RWPE2 (cell line): ENCODE results near the gene TP53I3.
"Not testable (repeated sequence)": the region's sequence is repeated elsewhere in the genome, so short reads cannot be mapped to it uniquely, and the experiment has no call there.

Source experiments
- ATAC-seq: fragments of 200-7000 bp; cut with Tn5 transposase; 3 replicates; pipeline ENCODE4 v1.9.1; 2021; ENCODE audit warnings: low read depth
- DNase-seq: peaks from one replicate; pipeline ENCODE4 v3.0.0-alpha.2; 2020; ENCODE audit warnings: low spot score
- H3K27ac ChIP-seq: fragments of 450-650 bp; 2 replicates; pipeline ENCODE4 v1.5.1; 2017; ENCODE audit warnings: mild to moderate bottlenecking; ENCODE audit not compliant: poor library complexity, severe bottlenecking
- H3K27me3 ChIP-seq: fragments of 250-450 bp; sonication (Bioruptor Pico); 2 replicates; pipeline ENCODE4 v1.5.1; 2021; ENCODE audit warnings: mild to moderate bottlenecking, moderate library complexity; ENCODE audit not compliant: insufficient read depth, poor library complexity, severe bottlenecking
- H3K36me3 ChIP-seq: fragments of 250-450 bp; sonication (Bioruptor Pico); 2 replicates; pipeline ENCODE4 v1.5.1; 2020; ENCODE audit warnings: low read depth, mild to moderate bottlenecking, moderate library complexity
- H3K4me1 ChIP-seq: fragments of 250-450 bp; sonication (Bioruptor Pico); 2 replicates; pipeline ENCODE4 v1.5.1; 2021; ENCODE audit warnings: mild to moderate bottlenecking, moderate library complexity; ENCODE audit not compliant: insufficient read depth, poor library complexity, severe bottlenecking
- H3K4me3 ChIP-seq: fragments of 250-450 bp; sonication (Bioruptor Pico); 2 replicates; pipeline ENCODE4 v1.5.1; 2021; ENCODE audit warnings: mild to moderate bottlenecking, moderate library complexity; ENCODE audit not compliant: severe bottlenecking
- H3K9me3 ChIP-seq: fragments of 250-450 bp; sonication (Bioruptor Pico); 2 replicates; pipeline ENCODE4 v1.5.1; 2021; ENCODE audit warnings: mild to moderate bottlenecking, moderate library complexity; ENCODE audit not compliant: severe bottlenecking
- TF ChIP-seq, protein P1 (sequence below): fragments of 450-650 bp; IDR thresholded peaks from one replicate; pipeline ENCODE4 v1.5.1; 2017; ENCODE audit warnings: mild to moderate bottlenecking, moderate library complexity; ENCODE audit not compliant: poor library complexity, severe bottlenecking

The TP53I3 gene

DNA sequence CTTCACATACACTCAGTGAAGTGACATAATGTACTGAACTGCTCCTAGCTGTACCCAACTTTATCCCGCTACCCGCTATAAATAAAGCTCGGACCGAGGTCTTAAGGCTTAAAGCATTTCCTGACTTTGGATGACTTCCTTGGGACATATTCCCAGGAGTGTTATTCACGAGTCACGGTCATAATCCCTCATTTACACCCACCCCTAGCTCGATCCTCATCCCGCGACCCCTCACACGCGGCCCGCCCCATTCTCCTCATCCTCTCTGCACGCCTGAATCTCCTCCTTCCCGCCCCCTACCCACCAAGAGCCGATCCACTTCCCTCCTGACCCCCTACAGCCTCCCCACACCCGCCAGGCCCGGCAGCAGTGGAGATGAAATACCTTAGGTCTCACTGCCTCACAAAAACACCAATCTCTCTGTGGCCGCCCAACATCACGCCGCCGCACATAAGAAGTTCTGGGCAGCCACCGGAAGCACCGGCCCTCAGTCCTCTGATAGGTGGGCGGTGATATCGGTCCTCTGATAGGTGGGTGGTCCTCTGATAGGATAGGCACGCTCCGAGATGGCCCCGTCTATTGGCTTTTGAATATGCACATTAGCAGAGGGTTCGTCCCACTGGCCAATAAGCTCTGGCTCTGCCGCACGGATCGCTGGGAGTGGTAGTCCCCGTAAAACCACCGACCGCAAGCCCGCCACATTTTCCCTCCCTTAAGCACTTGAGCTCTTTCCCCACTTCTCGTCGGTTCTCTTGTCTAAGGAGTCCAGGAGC, 37.5 kb downstream of the TP53I3 start, which contains the start of gene WDCP:
Gene WDCP, minus strand, starts transcription at position 462 of the 773 bp plus-strand sequence. CDS start 7,897 bp downstream, outside the sequence.
- H3K27ac ChIP-seq = peak within 1 kb of the TSS; percentile 27
- no peaks in the 10 kb centered on the region for H3K9me3 ChIP-seq
- peaks cover 7% of the 10 kb centered on the region for H3K4me1 ChIP-seq
- DNase-seq = peak; percentile 97
- TF ChIP-seq, protein P1, sequence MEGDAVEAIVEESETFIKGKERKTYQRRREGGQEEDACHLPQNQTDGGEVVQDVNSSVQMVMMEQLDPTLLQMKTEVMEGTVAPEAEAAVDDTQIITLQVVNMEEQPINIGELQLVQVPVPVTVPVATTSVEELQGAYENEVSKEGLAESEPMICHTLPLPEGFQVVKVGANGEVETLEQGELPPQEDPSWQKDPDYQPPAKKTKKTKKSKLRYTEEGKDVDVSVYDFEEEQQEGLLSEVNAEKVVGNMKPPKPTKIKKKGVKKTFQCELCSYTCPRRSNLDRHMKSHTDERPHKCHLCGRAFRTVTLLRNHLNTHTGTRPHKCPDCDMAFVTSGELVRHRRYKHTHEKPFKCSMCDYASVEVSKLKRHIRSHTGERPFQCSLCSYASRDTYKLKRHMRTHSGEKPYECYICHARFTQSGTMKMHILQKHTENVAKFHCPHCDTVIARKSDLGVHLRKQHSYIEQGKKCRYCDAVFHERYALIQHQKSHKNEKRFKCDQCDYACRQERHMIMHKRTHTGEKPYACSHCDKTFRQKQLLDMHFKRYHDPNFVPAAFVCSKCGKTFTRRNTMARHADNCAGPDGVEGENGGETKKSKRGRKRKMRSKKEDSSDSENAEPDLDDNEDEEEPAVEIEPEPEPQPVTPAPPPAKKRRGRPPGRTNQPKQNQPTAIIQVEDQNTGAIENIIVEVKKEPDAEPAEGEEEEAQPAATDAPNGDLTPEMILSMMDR = no peak
- peak; percentile 98 for ATAC-seq
- H3K4me3 ChIP-seq = peak within 1 kb of the TSS; percentile 57
- H3K27me3 ChIP-seq = no peaks in the 10 kb centered on the region
- no peaks in the 10 kb centered on the region for H3K36me3 ChIP-seq

DNA sequence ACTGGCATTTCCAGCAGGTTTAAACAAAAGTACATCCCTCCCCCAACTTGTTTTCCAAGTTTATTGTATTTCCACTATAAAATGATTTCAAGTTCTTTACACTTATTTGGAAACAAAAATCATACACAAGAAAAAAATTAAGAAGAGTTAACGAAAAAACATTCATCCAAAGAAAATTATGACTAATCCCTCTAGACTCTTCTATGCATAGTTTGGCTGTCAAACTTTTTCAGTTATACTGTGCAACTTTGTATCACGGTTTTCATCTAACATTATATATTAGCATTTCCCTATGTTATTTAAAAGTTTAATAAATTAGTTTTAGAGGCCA, 38.1 kb downstream of the TP53I3 start:
- no peaks in the 10 kb centered on the region for H3K36me3 ChIP-seq
- H3K27ac ChIP-seq = peak overlapping the region; percentile 27
- DNase-seq = no peak
- no peaks in the 10 kb centered on the region for H3K9me3 ChIP-seq
- H3K4me1 ChIP-seq = peaks cover 7% of the 10 kb centered on the region
- no peak for ATAC-seq
- peak overlapping the region; percentile 57 for H3K4me3 ChIP-seq
- TF ChIP-seq, protein P1 = no peak
- no peaks in the 10 kb centered on the region for H3K27me3 ChIP-seq

DNA sequence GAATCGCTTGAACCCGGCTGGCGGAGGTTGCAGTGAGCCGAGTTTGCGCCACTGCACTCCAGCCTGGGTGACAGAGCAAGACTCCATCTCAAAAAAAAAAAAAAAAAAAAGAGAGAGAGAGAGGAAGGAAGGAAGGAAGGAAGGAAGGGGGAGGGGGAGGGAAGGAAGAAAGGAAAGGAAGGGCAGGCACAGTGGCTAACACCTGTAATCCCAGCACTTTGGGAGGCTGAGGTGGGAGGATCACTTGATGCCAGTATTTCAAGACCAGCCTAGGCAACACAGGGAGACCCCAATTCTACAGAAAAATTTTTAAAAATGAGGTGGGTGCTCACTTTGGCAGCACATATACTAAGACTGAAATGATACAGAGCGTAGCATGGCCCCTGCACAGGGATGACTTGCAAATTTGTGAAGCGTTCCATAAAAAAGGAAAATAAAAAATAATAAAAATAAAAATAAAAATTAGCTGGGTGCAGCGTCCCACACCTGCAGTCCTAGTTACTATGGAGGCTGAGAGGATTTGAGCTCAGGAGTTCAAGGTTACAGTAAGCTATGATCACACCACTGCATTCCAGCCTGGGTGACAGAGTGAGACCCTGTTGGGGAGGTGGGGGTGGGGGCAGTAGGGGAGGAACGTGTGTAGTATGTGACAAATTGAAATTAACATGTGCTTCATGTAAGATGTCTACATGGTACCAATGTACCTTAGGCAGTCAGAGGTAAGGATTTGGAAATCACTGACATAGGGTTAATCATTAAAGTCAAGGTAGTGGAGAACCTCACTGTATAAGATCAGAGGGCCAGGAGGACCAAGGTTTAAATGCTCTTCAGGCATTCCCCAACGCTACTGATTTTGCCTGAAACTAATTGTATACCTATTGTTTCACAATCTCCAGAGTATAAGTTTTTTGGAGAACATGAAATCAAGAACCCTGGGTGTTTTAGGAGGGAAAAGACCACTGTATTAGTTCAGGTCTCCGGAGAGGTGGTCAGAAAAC, 38.8 kb downstream of the TP53I3 start:
- no peaks in the 10 kb centered on the region for H3K9me3 ChIP-seq
- H3K27me3 ChIP-seq = no peaks in the 10 kb centered on the region
- H3K27ac ChIP-seq = no peak overlapping the region
- no peaks in the 10 kb centered on the region for H3K36me3 ChIP-seq
- TF ChIP-seq, protein P1 = no peak
- DNase-seq = no peak
- peak overlapping the region; percentile 57 for H3K4me3 ChIP-seq
- ATAC-seq = no peak
- H3K4me1 ChIP-seq = peaks cover 7% of the 10 kb centered on the region

DNA sequence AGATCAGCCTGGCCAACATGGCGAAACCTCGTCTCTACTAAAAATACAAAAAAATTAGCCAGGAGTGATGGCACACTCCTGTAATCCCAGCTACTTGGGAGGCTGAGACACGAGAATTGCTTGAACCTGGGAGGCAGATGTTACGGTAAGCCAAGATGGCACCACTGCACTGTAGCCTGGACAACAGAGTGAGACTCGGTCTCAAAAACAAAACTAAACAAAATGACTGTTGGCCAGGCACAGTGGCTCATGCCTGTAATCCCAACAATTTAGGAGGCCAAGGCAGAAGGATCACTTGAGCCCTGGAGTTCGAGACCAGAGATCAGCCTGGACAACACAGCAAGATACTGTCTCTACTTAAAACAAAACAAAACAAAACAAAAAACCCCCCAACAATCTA, 41.5 kb downstream of the TP53I3 start:
- not testable (repeated sequence) for H3K4me3 ChIP-seq, DNase-seq, H3K9me3 ChIP-seq, H3K27ac ChIP-seq, H3K27me3 ChIP-seq, H3K4me1 ChIP-seq, ATAC-seq
- H3K36me3 ChIP-seq = peaks cover 18% of the 10 kb centered on the region

DNA sequence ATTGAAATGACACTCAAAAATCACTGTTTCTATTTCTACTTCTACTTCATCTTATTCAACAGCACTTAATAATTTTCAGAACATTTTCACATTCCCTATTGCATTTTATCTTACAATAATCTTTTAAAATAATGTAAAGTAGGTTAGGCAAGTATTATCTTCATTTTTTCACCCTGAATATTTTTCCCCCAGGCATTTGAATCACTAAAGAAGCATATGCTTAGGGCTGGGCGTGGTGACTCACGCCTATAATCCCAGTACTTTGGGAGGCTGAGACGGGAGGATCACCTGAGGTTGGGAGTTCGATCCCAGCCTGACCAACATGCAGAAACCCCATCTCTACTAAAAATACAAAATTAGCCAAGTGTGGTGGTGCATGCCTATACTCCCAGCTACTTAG, 44.1 kb downstream of the TP53I3 start:
- Histone ChIP-seq H3K27me3 (no peaks in the 10 kb centered on the region), H3K9me3 (no peaks in the 10 kb centered on the region), H3K36me3 (peaks cover 39% of the 10 kb centered on the region), H3K4me3 (no peak overlapping the region), H3K27ac (no peak overlapping the region), H3K4me1 (no peaks in the 10 kb centered on the region)
- DNase-seq (no peak), ATAC-seq (no peak)
- TF ChIP-seq, protein P1 = no peak
